Gastrocnemius medialis (tissue), 4 donors: ENCODE results near the gene TBX5.

Source experiments
- CTCF ChIP-seq, 5 experiments: fragments of 450-650 bp in 3 of 5; fragments of 200-600 bp in 2 of 5; sonication (generic) in 2 of 5; IDR thresholded peaks in 4 of 5; conservative IDR thresholded peaks in 1 of 5; 1 replicate in 4 of 5; 2 replicates in 1 of 5; pipeline ENCODE4 v1.5.1; 2016 to 2019; ENCODE audit warnings: antibody characterized with exemption in 5 of 5, mild to moderate bottlenecking in 3 of 5, moderate library complexity in 3 of 5
- POLR2A ChIP-seq, 2 donors: fragments of 450-650 bp; IDR thresholded peaks; one replicate each; pipeline ENCODE4 v1.6.1; 2017; ENCODE audit warnings: antibody characterized with exemption in 2 of 2, mild to moderate bottlenecking in 2 of 2, moderate library complexity in 2 of 2

- TF ChIP-seq CTCF (IDR thresholded peaks at IDR 0.05 in 4 of 5, conservative IDR thresholded peaks at IDR 0.05 in 1 of 5) (no peak), POLR2A (IDR thresholded peaks at IDR 0.05) (no peak)
These were observed 6.2 kb downstream of the TBX5 start for GRCh38 chr12:114399664-114400211.
